Peyer's patch (tissue), 4 donors: Measurements from ENCODE around the gene PPA2. TPM values are rescaled to one million over a fixed set of nuclear protein-coding genes. Genes with fewer than 3 reads are reported as not detected.

Experiments
- DNase-seq, 3 donors: peaks; one replicate each; pipeline ENCODE4 v3.0.0-alpha.2; 2017 to 2019
- H3K27ac ChIP-seq, 4 donors: fragments of 200-600 bp; sonication (generic); one replicate each; pipeline ENCODE4 v1.5.1; 2016 to 2019
- H3K27me3 ChIP-seq, 2 donors: fragments of 200-600 bp; sonication (generic); one replicate each; pipeline ENCODE4 v1.5.1; 2019
- H3K36me3 ChIP-seq, 3 donors: fragments of 200-600 bp; sonication (generic); one replicate each; pipeline ENCODE4 v1.5.1; 2016 to 2019
- H3K4me1 ChIP-seq, 4 donors: fragments of 200-600 bp; sonication (generic); one replicate each; pipeline ENCODE4 v1.5.1; 2016 to 2019
- H3K4me3 ChIP-seq, 4 donors: fragments of 200-600 bp; sonication (generic); 1 replicate in 3 of 4; 2 replicates in 1 of 4; pipeline ENCODE4 v1.5.1; 2016 to 2019; ENCODE audit warnings: mild to moderate bottlenecking in 1 of 4
- H3K9me3 ChIP-seq, 4 donors: fragments of 200-600 bp; sonication (generic); one replicate each; pipeline ENCODE4 v1.5.1; 2016 to 2019; ENCODE audit warnings: mild to moderate bottlenecking in 1 of 4
- POLR2A ChIP-seq, 2 donors: fragments of 450-650 bp; IDR thresholded peaks; one replicate each; pipeline ENCODE4 v1.5.1; 2017; ENCODE audit warnings: antibody characterized with exemption in 2 of 2, mild to moderate bottlenecking in 2 of 2, moderate library complexity in 2 of 2
- total RNA-seq, 4 donors: library from RNA; depleted of rRNA; stranded (reverse); fragments of >200 nt; gene quantifications; one replicate each; pipeline ENCODE4 v1.1.0, GENCODE V29; 2016
- TF ChIP-seq, protein P1 (sequence below), 6 experiments: fragments of 450-650 bp in 4 of 6; fragments of 200-600 bp in 2 of 6; sonication (generic) in 1 of 6; IDR thresholded peaks; one replicate each; pipeline ENCODE4 v1.5.1; 2017 to 2019; ENCODE audit warnings: antibody characterized with exemption in 6 of 6, mild to moderate bottlenecking in 3 of 6, moderate library complexity in 1 of 6

Gene PPA2
- total RNA-seq, 4 donors from 2014 or later: 58.4 to 140 (median 104) TPM

DNA sequence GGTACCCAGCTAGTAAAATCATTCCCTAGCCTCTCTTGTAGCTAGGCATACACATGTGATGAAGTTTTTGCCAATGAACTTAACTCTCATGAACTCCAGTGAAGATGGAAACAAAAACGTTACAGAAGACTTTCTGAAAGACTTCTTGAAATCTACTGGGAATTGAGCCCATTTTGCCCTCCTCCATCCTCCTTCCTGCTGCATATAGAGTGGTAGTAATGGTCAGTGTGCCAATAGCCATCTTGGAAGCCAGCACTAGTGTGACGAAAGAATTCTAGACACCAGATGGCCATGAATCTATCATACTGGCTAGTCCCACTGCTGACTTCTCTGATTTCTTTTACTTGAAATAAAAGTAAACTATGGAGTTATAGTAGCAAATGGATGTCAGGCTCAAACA, 30.9 kb upstream of the PPA2 start:
- Histone ChIP-seq H3K27me3 (no peaks in the 10 kb centered on the region), H3K4me3 (no peak overlapping the region), H3K36me3 (no peaks in the 10 kb centered on the region), H3K9me3 (no peaks in the 10 kb centered on the region), H3K27ac (no peak overlapping the region), H3K4me1 (no peaks in the 10 kb centered on the region)
- TF ChIP-seq, protein P1, sequence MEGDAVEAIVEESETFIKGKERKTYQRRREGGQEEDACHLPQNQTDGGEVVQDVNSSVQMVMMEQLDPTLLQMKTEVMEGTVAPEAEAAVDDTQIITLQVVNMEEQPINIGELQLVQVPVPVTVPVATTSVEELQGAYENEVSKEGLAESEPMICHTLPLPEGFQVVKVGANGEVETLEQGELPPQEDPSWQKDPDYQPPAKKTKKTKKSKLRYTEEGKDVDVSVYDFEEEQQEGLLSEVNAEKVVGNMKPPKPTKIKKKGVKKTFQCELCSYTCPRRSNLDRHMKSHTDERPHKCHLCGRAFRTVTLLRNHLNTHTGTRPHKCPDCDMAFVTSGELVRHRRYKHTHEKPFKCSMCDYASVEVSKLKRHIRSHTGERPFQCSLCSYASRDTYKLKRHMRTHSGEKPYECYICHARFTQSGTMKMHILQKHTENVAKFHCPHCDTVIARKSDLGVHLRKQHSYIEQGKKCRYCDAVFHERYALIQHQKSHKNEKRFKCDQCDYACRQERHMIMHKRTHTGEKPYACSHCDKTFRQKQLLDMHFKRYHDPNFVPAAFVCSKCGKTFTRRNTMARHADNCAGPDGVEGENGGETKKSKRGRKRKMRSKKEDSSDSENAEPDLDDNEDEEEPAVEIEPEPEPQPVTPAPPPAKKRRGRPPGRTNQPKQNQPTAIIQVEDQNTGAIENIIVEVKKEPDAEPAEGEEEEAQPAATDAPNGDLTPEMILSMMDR (IDR thresholded peaks at IDR 0.05): no peak
- no peak for DNase-seq

DNA sequence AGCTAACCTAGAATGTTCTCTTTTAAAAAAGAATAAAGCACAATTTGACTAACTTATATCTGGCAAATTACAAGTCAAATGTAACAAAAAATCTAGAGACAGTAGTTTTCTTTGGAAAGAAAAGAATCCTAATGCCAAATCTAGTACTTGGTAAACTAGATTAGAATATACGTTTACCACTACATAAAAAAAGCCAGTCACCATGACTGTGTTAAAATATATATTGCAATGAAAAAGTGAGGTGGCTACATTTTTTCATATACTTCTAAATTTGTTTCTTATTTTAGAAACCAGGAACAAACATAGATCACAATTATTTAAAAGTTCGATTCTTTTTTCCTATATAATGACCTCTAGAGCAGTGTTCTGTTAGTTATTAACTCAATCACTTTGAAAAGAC, 29.6 kb upstream of the PPA2 start:
- Histone ChIP-seq H3K27me3 (no peaks in the 10 kb centered on the region), H3K27ac (no peak overlapping the region), H3K36me3 (no peaks in the 10 kb centered on the region), H3K4me3 (no peak overlapping the region), H3K9me3 (no peaks in the 10 kb centered on the region), H3K4me1 (no peaks in the 10 kb centered on the region)
- no peak for DNase-seq
- TF ChIP-seq, protein P1 (IDR thresholded peaks at IDR 0.05): no peak
- TF ChIP-seq POLR2A (IDR thresholded peaks at IDR 0.05): no peak

DNA sequence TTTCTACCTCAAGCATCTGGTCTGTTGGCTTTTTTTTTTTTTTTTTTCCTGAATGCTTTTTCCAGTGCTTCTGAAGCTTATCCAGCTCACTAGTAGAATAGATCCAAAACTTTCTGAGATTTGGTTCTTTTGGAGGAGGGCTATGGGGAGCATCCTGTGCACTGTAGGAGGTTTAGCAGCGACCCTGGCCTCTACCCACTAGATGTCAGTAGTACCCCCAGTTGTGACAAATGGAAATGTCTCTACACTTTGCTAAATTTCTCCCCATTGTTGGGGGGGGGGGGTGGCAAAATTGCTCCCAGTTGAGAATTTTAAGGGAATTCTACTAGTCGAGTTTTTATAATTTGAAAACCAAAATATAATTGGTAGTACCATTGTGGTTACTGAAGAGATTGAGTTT, 23.0 kb upstream of the PPA2 start:
- no peaks in the 10 kb centered on the region for H3K9me3 ChIP-seq
- no peak for DNase-seq
- TF ChIP-seq POLR2A (IDR thresholded peaks at IDR 0.05): no peak
- TF ChIP-seq, protein P1 (IDR thresholded peaks at IDR 0.05): peak in 2 of 6 experiments; percentile 3 to 15
- no peaks in the 10 kb centered on the region for H3K4me1 ChIP-seq
- no peak overlapping the region for H3K4me3 ChIP-seq
- H3K36me3 ChIP-seq: no peaks in the 10 kb centered on the region
- H3K27me3 ChIP-seq: no peaks in the 10 kb centered on the region
- no peak overlapping the region for H3K27ac ChIP-seq

DNA sequence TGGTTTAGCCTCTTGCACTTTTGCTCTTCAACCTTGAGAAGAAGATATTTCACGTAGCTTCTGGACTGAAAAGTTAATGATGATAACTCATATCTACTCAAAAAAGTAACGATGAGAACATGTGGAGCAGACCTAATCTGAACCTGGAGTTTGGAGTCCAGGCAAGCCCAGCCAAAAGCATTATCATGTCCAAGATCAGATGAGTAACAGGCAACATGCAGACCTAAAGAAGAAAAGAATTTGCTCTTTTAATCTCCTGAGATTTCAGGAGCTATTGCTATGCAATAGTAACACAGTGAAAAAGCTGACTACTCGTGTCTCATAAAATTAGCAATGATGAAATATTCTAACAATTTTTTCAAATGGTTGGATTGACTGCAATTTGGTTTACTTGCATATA, 21.8 kb upstream of the PPA2 start:
- Histone ChIP-seq H3K4me1 (no peaks in the 10 kb centered on the region), H3K36me3 (no peaks in the 10 kb centered on the region), H3K9me3 (no peaks in the 10 kb centered on the region), H3K27me3 (no peaks in the 10 kb centered on the region), H3K4me3 (no peak overlapping the region), H3K27ac (no peak overlapping the region)
- TF ChIP-seq, protein P1 (IDR thresholded peaks at IDR 0.05): no peak
- no peak for TF ChIP-seq POLR2A (IDR thresholded peaks at IDR 0.05)
- DNase-seq: no peak

DNA sequence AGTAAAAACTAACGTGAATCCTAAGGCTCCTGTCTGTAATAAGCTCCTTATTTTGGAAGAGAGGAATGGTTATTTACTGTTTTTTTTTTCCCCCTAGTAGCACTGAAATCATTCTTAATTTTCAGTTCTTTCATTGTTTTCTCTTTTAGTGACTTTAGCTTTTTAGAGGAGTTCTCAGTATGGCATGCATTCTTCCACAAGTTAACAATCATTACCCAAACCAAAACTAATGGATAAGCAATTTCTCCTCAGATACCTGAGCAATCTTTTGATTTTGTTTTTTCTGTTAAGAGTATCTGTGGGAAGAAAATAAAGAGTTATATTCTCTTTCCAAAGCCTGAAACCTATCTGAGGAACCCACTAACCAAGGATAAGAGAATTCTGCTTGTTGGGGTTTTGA, 16.7 kb upstream of the PPA2 start:
- TF ChIP-seq POLR2A (IDR thresholded peaks at IDR 0.05): no peak
- TF ChIP-seq, protein P1 (IDR thresholded peaks at IDR 0.05): no peak
- Histone ChIP-seq H3K27me3 (no peaks in the 10 kb centered on the region), H3K36me3 (no peaks in the 10 kb centered on the region)

DNA sequence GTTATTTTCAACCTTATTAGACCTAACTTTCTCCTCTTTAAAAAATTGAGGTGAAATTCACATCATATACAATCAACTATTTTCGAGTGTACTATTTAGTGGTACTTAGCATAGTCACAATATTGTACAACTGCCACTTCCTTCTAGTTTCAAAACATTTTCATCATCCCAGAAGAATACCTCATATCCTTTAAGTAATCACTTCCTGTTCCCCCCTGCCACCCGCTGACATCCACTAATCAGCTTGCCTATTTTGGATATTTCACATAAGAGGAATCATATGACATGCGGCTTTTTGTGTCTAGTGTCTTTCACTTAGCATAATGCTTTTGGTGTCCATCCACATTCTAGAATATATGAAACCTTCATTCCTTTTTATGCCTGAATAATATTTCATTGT, 10.0 kb upstream of the PPA2 start:
- H3K36me3 ChIP-seq: no peaks in the 10 kb centered on the region
- TF ChIP-seq, protein P1 (IDR thresholded peaks at IDR 0.05): no peak
- no peak for TF ChIP-seq POLR2A (IDR thresholded peaks at IDR 0.05)
- H3K4me3 ChIP-seq: no peak overlapping the region
- no peak overlapping the region for H3K27ac ChIP-seq
- no peaks in the 10 kb centered on the region for H3K9me3 ChIP-seq
- no peak for DNase-seq
- H3K4me1 ChIP-seq: no peaks in the 10 kb centered on the region
- no peaks in the 10 kb centered on the region for H3K27me3 ChIP-seq

More for the DNA sequence above, 16.7 kb upstream of the PPA2 start:
- H3K27ac ChIP-seq: no peak overlapping the region
- no peak overlapping the region for H3K4me3 ChIP-seq
- no peaks in the 10 kb centered on the region for H3K9me3 ChIP-seq
- no peak for DNase-seq
- H3K4me1 ChIP-seq: no peaks in the 10 kb centered on the region
